HepG2 (cell line): ENCODE measurements around the gene NOTUM. TPM values are rescaled to one million over a fixed set of nuclear protein-coding genes. Genes with fewer than 3 reads are reported as not detected.

ENCODE experiments used
- AGO1 ChIP-seq: fragments of 200-400 bp; formaldehyde crosslinking; IDR thresholded peaks from 2 replicates; pipeline ENCODE4 v1.6.1; 2017; ENCODE audit warnings: mild to moderate bottlenecking, low read depth, low read length, moderate library complexity; ENCODE audit not compliant: poor library complexity, severe bottlenecking
- EED ChIP-seq: sonication (generic); formaldehyde crosslinking; IDR thresholded peaks from 2 replicates; pipeline ENCODE4 v1.5.0; 2020; ENCODE audit warnings: mild to moderate bottlenecking, missing genetic modification reagents
- EZH2 ChIP-seq: conservative IDR thresholded peaks from 2 replicates; pipeline ENCODE4 v1.6.1; 2012; ENCODE audit warnings: mild to moderate bottlenecking, low read depth, low read length, moderate library complexity
- FOSL1 ChIP-seq: sonication (generic); formaldehyde crosslinking; IDR thresholded peaks from 2 replicates; pipeline ENCODE4 v1.9.0; 2021; ENCODE audit warnings: missing genetic modification reagents, borderline replicate concordance
- GABPB1 ChIP-seq: IDR thresholded peaks from 2 replicates; pipeline ENCODE4 v1.6.1; 2016; ENCODE audit warnings: mild to moderate bottlenecking, missing genetic modification reagents, moderate library complexity, missing compliant biosample characterization
- NCOA2 ChIP-seq: sonication (generic); formaldehyde crosslinking; IDR thresholded peaks from 2 replicates; pipeline ENCODE4 v1.8.0; 2022; ENCODE audit warnings: inconsistent platforms
- PCBP2 ChIP-seq: fragments of 200-400 bp; formaldehyde crosslinking; optimal IDR thresholded peaks from 2 replicates; pipeline ENCODE3; 2018; ENCODE audit warnings: low read length, low read depth; ENCODE audit not compliant: poor library complexity, severe bottlenecking
- SAP130 ChIP-seq: IDR thresholded peaks from 2 replicates; pipeline ENCODE4 v1.6.1; 2016; ENCODE audit warnings: low read depth
- SNRNP70 ChIP-seq: fragments of 200-400 bp; formaldehyde crosslinking; IDR thresholded peaks from 2 replicates; pipeline ENCODE4 v1.6.1; 2017; ENCODE audit warnings: mild to moderate bottlenecking, low read depth, low read length, moderate library complexity
- SOX6 ChIP-seq, 2 experiments: fragments of 450-650 bp in 1 of 2; sonication (generic) in 1 of 2; formaldehyde crosslinking in 1 of 2; IDR thresholded peaks; 2 replicates each; pipeline versions ENCODE4 v1.4.0 to v1.6.1; 2017 to 2020; ENCODE audit warnings: antibody characterized with exemption in 1 of 2, mild to moderate bottlenecking in 1 of 2, missing genetic modification reagents in 1 of 2
- SSRP1 ChIP-seq: IDR thresholded peaks from 2 replicates; pipeline ENCODE4 v1.6.1; 2016; ENCODE audit warnings: control low read depth
- ZKSCAN5 ChIP-seq: sonication (generic); formaldehyde crosslinking; IDR thresholded peaks from 2 replicates; pipeline ENCODE4 v1.5.1; 2020; ENCODE audit warnings: mild to moderate bottlenecking, missing genetic modification reagents
- ZNF124 ChIP-seq: sonication (generic); formaldehyde crosslinking; IDR thresholded peaks from 2 replicates; pipeline ENCODE4 v1.4.0; 2020; ENCODE audit warnings: missing genetic modification reagents
- ZNF430 ChIP-seq: sonication (generic); formaldehyde crosslinking; IDR thresholded peaks from 2 replicates; pipeline ENCODE4 v1.9.0; 2021; ENCODE audit warnings: mild to moderate bottlenecking, missing genetic modification reagents
- ZNF619 ChIP-seq: sonication (generic); formaldehyde crosslinking; IDR thresholded peaks from 2 replicates; pipeline ENCODE4 v1.4.0; 2020; ENCODE audit warnings: mild to moderate bottlenecking, missing genetic modification reagents
- ZNF747 ChIP-seq: sonication (generic); formaldehyde crosslinking; IDR thresholded peaks from 2 replicates; pipeline ENCODE4 v1.8.1; 2023; ENCODE audit warnings: missing genetic modification reagents, mild to moderate bottlenecking, borderline replicate concordance
- ZNF782 ChIP-seq: sonication (generic); formaldehyde crosslinking; IDR thresholded peaks from 2 replicates; pipeline ENCODE4 v1.4.0; 2020; ENCODE audit warnings: missing genetic modification reagents, mild to moderate bottlenecking, borderline replicate concordance
- ZNF850 ChIP-seq: sonication (generic); formaldehyde crosslinking; conservative IDR thresholded peaks from 2 replicates; pipeline ENCODE4 v1.9.0; 2021; ENCODE audit warnings: mild to moderate bottlenecking, missing genetic modification reagents
- polyA plus RNA-seq, 8 experiments: library from polyadenylated mRNA; depleted of rRNA in 3 of 8; stranded (reverse) in 7 of 8; unstranded in 1 of 8; fragments of >200 nt; fragmentation: Illumina TruSeq in 4 of 8; extraction: Trizol in 4 of 8; gene quantifications; 2 replicates each; pipeline versions ENCODE4 v1.2.1 to v1.2.3, GENCODE V29; 2011 to 2016; ENCODE audit warnings: low read depth in 4 of 8, missing spikeins in 1 of 8, mixed read lengths in 1 of 8; ENCODE audit not compliant: insufficient read depth in 1 of 8
- total RNA-seq, 5 experiments: library from RNA; depleted of rRNA; stranded (reverse); fragments of >200 nt; fragmentation: Illumina TruSeq; extraction: Trizol; gene quantifications; 2 replicates each; pipeline ENCODE4 v1.2.3, GENCODE V29; 2016; ENCODE audit warnings: low read depth in 1 of 5
- TF ChIP-seq, protein P1 (sequence below): sonication (generic); formaldehyde crosslinking; IDR thresholded peaks from 2 replicates; pipeline ENCODE4 v1.4.0; 2020; ENCODE audit warnings: mild to moderate bottlenecking, missing genetic modification reagents, borderline replicate concordance
- TF ChIP-seq, protein P2 (sequence below): sonication (generic); formaldehyde crosslinking; IDR thresholded peaks from 2 replicates; pipeline ENCODE4 v1.4.0; 2020; ENCODE audit warnings: missing genetic modification reagents
- TF ChIP-seq, protein P3 (sequence below): sonication (generic); formaldehyde crosslinking; IDR thresholded peaks from 2 replicates; pipeline ENCODE4 v1.4.0; 2020; ENCODE audit warnings: missing genetic modification reagents
- TF ChIP-seq, protein P4 (sequence below): sonication (generic); formaldehyde crosslinking; IDR thresholded peaks from 2 replicates; pipeline ENCODE4 v1.5.0; 2020; ENCODE audit warnings: mild to moderate bottlenecking, low read depth, missing genetic modification reagents, borderline replicate concordance

NOTUM gene
- total and polyA plus RNA-seq, 2 of the 13 experiments (the other 11 are each of a cell fraction or from before 2014, with no cell fraction given) = 150 to 160 TPM

DNA sequence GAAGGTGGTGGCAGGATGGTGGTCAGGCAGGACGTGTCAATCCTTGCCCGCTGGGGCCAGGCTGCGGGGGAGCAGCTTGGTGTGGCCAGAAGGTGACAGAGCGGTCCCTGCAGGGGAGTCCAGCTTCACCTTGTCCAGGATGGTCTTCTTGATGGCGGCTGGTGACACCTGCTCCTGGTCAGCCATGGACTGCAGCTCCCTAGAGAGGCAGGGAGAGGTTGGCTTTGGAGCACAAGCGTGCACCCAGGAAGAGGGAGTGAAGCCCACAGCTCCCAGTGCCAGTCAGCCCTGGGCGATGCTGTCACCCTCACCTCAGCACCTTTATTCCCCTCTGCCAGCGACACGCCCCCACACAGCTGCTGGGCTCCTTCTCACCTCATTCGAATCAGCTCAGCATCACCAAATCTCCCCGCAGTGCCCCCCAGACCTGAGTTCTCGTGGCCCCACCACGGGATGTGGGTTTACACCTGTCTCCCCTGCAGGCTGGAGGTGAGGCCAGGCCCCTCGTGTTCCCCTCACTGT lies 27.7 kb downstream of the NOTUM start (continued):
- TF ChIP-seq SNRNP70 (no peak), FOSL1 (CRISPR knock-in tag) (no peak), SSRP1 (CRISPR knock-in tag) (no peak), ZNF124 (CRISPR knock-in tag) (no peak), EZH2 (no peak), ZNF747 (CRISPR knock-in tag) (no peak), SOX6 (IDR thresholded peaks at IDR 0.05) (no peak), SOX6 (CRISPR knock-in tag; IDR thresholded peaks at IDR 0.05) (no peak), GABPB1 (no peak), ZNF619 (CRISPR knock-in tag) (no peak), EED (0 out of 2 replicates have a peak, but pooled peaks have one; percentile 25), ZNF782 (CRISPR knock-in tag) (no peak), SAP130 (CRISPR knock-in tag) (0 out of 2 replicates have a peak, but pooled peaks have one; percentile 1), ZNF430 (0 out of 2 replicates have a peak, but pooled peaks have one; percentile 47), ZKSCAN5 (CRISPR knock-in tag) (no peak), PCBP2 (no peak), NCOA2 (CRISPR knock-in tag) (no peak), AGO1 (peak; percentile 90), ZNF850 (CRISPR knock-in tag) (no peak)
- TF ChIP-seq, protein P1, sequence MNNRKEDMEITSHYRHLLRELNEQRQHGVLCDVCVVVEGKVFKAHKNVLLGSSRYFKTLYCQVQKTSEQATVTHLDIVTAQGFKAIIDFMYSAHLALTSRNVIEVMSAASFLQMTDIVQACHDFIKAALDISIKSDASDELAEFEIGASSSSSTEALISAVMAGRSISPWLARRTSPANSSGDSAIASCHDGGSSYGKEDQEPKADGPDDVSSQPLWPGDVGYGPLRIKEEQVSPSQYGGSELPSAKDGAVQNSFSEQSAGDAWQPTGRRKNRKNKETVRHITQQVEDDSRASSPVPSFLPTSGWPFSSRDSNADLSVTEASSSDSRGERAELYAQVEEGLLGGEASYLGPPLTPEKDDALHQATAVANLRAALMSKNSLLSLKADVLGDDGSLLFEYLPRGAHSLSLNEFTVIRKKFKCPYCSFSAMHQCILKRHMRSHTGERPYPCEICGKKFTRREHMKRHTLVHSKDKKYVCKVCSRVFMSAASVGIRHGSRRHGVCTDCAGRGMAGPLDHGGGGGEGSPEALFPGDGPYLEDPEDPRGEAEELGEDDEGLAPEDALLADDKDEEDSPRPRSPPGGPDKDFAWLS = no peak
- TF ChIP-seq, protein P2, sequence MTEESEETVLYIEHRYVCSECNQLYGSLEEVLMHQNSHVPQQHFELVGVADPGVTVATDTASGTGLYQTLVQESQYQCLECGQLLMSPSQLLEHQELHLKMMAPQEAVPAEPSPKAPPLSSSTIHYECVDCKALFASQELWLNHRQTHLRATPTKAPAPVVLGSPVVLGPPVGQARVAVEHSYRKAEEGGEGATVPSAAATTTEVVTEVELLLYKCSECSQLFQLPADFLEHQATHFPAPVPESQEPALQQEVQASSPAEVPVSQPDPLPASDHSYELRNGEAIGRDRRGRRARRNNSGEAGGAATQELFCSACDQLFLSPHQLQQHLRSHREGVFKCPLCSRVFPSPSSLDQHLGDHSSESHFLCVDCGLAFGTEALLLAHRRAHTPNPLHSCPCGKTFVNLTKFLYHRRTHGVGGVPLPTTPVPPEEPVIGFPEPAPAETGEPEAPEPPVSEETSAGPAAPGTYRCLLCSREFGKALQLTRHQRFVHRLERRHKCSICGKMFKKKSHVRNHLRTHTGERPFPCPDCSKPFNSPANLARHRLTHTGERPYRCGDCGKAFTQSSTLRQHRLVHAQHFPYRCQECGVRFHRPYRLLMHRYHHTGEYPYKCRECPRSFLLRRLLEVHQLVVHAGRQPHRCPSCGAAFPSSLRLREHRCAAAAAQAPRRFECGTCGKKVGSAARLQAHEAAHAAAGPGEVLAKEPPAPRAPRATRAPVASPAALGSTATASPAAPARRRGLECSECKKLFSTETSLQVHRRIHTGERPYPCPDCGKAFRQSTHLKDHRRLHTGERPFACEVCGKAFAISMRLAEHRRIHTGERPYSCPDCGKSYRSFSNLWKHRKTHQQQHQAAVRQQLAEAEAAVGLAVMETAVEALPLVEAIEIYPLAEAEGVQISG (CRISPR knock-in tag) = no peak
- TF ChIP-seq, protein P3, sequence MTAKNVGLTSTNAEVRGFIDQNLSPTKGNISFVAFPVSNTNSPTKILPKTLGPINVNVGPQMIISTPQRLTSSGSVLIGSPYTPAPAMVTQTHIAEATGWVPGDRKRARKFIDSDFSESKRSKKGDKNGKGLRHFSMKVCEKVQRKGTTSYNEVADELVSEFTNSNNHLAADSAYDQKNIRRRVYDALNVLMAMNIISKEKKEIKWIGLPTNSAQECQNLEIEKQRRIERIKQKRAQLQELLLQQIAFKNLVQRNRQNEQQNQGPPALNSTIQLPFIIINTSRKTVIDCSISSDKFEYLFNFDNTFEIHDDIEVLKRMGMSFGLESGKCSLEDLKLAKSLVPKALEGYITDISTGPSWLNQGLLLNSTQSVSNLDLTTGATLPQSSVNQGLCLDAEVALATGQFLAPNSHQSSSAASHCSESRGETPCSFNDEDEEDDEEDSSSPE = no peak
- TF ChIP-seq, protein P4, sequence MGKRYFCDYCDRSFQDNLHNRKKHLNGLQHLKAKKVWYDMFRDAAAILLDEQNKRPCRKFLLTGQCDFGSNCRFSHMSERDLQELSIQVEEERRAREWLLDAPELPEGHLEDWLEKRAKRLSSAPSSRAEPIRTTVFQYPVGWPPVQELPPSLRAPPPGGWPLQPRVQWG = no peak
